AG09309 (cell line): ENCODE results near the gene LRP6.

Experiments used
- DNase-seq: peaks from one replicate; pipeline ENCODE4 v3.0.0-alpha.2; 2010; ENCODE audit warnings: low read depth
- H3K4me3 ChIP-seq: 2 replicates; pipeline ENCODE4 v1.5.1; 2011; ENCODE audit warnings: mild to moderate bottlenecking, low read depth, low read length, moderate library complexity; ENCODE audit not compliant: control insufficient read depth
- TF ChIP-seq, protein P1 (sequence below): IDR thresholded peaks from 2 replicates; pipeline ENCODE4 v1.5.1; 2011; ENCODE audit warnings: mild to moderate bottlenecking, low read depth, low read length, inconsistent platforms; ENCODE audit not compliant: insufficient read depth, control insufficient read depth; ENCODE audit errors: missing control alignments

The LRP6 gene

DNA sequence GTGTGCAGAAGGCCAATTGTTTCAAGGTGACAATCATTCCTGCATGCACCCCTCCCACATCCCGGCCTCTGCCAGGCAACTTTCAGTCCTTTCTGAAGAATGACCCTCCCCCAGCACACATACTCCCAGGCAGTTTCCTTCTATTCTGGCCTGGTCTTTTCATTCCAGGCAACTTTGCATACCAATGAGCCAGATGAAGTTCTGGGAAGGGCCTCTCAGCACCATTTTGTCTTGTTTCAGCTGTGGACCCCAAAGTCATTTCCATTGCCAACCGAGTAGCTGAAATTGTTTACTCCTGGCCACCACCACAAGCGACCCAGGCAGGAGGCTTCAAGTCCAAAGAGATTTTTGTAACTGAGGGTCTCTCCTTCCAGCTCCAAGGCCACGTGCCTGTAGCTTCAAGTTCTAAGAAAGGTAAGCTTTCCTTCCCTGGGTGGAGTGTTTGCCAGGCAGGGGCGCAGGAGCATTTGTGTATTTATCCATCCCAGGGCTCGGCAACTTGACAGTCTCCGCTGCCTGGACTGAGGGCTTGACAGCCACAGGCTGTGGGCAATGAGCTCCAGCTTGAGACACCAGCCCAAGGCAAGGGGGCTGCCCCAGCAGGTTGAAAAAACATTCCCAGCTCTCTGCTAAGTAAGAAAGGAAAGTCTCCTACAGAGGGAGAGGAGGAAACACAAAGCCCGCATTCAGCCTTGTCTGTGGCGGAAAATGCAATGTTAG, 179.7 kb downstream of the LRP6 start:
- TF ChIP-seq, protein P1, sequence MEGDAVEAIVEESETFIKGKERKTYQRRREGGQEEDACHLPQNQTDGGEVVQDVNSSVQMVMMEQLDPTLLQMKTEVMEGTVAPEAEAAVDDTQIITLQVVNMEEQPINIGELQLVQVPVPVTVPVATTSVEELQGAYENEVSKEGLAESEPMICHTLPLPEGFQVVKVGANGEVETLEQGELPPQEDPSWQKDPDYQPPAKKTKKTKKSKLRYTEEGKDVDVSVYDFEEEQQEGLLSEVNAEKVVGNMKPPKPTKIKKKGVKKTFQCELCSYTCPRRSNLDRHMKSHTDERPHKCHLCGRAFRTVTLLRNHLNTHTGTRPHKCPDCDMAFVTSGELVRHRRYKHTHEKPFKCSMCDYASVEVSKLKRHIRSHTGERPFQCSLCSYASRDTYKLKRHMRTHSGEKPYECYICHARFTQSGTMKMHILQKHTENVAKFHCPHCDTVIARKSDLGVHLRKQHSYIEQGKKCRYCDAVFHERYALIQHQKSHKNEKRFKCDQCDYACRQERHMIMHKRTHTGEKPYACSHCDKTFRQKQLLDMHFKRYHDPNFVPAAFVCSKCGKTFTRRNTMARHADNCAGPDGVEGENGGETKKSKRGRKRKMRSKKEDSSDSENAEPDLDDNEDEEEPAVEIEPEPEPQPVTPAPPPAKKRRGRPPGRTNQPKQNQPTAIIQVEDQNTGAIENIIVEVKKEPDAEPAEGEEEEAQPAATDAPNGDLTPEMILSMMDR = no peak
- DNase-seq = no peak
- no peak overlapping the region for H3K4me3 ChIP-seq

DNA sequence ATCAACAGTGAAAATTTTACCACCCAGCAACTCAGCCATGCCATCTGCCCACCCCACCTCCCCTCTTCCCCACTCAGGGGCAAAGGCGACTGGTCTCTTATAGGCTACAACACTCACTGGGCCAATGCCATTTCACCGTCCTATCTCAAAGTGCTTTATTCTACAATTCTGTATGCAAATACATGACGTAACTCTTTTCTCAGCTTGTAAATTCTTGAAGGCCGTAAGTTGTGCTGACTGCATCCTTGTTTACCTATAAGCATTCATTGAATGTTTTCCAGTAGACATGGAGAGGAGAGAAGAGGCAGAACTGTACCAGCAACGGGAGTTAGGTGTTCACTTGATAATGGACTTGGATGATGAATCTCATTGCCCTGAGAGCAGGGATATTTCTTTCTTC, 180.5 kb downstream of the LRP6 start:
- TF ChIP-seq, protein P1 = no peak
- no peak for DNase-seq

DNA sequence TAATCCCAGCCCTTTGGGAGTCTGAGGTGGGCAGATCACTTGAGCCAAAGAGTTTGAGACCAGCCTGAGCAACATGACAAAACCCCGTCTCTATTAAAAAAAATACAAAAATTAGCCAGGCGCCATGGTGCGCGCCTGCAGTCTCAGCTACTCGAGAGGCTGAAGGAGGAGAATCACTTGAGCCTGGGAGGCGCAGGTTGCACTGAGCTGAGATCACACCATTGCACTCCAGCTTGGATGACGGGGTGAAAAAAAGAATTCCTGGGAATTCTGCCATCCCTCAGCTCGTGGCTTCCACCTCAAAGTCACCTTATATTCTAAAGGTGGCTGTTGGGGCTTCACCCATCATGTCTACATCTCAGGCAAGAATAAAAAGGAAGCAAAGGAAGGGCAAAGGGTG, 183.2 kb downstream of the LRP6 start:
- no peak for DNase-seq
- H3K4me3 ChIP-seq = no peak overlapping the region
- TF ChIP-seq, protein P1 = no peak

More for the DNA sequence above, 180.5 kb downstream of the LRP6 start:
- no peak overlapping the region for H3K4me3 ChIP-seq

DNA sequence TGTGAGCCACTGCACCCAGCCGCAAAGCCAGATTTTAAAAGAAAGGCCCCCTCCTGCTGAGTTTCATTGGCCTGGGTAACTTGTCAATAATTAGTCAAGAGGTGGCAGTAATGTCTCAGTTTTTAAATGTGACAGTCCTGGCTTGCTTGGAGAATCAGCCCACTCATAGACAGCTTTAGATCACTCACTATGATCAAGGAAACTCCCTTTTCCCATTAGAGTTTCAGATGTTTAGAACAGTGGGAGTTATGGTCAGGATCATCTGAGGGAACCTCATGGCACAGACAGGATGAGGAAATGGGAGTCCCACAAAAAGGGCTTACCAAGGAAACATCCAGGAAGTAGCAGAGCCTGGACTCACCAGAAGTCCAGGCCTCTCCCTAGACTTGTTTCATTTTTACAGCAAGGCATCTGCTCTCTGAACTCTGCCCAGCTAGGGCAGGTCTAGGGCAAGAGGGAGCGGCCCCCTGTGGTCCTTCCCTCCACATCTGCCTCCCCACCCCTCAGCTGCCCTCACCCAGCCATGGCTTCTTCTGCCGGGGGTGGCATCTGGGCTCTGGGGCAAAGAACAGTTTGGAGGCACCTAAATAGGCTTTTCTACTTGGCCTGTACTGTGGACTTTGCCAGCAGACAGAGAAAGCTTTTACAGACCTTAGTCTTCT, 184.9 kb downstream of the LRP6 start:
- no peak overlapping the region for H3K4me3 ChIP-seq
- DNase-seq = peak; percentile 28
- TF ChIP-seq, protein P1 = peak; percentile 40

DNA sequence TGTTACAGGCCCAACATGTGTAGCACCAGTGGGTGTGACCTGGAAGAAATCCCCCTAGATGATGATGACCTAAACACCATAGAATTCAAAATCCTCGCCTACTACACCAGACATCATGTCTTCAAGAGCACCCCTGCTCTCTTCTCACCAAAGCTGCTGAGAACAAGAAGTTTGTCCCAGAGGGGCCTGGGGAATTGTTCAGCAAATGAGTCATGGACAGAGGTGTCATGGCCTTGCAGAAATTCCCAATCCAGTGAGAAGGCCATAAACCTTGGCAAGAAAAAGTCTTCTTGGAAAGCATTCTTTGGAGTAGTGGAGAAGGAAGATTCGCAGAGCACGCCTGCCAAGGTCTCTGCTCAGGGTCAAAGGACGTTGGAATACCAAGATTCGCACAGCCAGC, 187.6 kb downstream of the LRP6 start:
- TF ChIP-seq, protein P1 = no peak
- H3K4me3 ChIP-seq = no peak overlapping the region
- no peak for DNase-seq

DNA sequence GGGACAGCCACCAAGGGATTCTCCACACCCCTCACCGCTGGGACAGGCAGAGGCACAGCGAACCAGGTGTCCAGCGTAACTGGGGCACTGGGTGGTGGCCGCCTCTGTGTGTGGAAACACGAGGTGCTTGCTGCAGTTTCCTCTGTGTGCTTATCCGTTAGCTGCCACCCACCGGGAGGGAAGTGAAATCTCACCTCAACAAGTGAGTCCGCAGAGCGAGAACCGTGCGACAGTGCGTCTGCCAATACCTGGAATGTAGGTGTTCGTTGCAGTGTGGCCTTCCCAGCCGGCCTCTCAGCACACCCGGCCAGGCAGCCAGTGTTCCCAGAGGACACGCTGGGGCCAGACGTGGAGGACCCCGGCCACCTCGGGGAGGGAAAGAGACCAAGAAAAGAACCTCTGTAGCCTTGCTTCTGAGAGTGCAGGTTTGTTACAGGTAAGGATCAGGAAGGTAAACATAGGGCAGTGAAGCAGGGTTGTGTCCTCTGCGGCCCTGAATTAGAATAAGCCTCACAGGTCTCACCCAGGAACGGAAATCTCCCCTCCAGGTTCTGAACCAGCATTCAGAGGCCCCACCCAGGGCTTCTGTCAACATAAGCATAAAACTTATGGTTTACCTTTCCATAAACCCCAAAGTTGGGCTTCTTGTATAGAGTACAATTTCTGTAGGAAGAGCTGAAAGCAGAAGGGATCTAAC, 194.6 kb downstream of the LRP6 start:
- H3K4me3 ChIP-seq = no peak overlapping the region
- no peak for DNase-seq
- TF ChIP-seq, protein P1 = no peak
